GM21825 (cell line): ENCODE results near the gene MACROD2.

Experiments used
- ATAC-seq: cut with Tn5 transposase; IDR thresholded peaks from one replicate; pipeline ENCODE4 v1.9.1; 2021; ENCODE audit warnings: mild to moderate bottlenecking, moderate library complexity; ENCODE audit not compliant: unreplicated experiment

MACROD2 gene

DNA sequence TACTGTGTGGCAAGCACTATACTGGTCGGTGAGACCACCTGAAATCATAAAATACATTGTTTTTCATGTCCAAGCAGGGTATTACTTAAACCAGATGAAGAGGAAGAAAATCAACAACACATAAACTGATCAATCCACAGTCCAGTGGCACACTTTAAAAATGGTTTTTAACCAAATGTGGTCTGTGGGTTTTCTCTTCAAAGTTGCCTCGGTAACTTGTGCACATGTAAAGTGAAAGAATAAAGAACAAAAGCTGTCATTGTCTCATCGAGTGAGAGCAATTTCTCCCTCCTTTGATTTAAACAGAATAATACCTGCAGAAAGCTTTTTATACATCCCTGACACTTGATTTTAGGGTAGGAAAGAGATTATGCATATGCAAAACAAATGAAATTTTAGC, 338.4 kb downstream of the MACROD2 start:
- no peak for ATAC-seq

DNA sequence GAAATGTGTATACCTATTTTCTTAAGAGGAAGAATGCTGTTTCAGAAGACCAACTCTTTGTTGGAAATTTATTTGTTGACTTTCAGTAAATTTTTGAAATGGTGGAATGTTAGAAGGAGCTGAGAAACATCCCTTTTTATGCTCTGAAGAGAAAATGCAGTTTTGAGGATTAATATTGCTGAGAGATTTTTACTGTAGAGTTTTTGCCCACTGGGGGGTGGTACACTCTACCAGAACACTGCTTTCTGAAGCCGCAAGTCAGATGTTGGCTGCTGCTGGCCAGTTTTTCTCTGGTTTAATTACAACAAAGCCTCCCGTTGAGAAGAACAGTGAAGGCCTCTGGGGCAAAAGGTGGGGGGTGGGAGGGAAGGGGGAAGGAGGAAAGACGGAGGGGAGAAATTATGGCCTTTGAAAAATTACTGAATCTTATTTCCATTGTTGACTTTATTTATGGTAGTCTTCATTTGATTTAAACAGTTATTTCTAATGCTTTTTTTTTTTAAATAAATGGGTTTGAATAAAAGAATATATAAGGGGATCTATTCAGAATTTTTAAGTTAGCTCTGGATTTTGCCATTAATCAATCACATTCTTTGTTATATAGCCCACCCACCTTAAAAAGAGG, 339.1 kb downstream of the MACROD2 start:
- no peak for ATAC-seq

DNA sequence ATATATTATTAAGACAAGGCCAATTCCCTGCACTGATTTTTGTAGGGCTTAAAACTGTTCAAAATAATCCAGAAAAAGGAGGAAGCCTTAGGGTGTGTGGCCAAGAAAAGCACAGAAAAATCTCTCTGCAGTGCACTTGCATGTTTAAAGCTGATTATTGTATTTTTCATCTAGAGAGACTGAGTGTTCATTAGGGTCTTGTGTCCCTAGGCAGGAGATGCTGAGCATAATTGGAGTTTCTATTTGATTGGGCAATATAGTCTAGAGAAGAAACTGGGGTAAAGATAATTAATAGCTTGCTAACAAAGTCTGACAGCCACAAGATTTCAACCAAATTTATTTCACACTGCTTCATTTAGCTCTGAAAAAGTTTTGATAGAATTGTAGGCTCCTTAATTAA, 339.7 kb downstream of the MACROD2 start:
- ATAC-seq: no peak

DNA sequence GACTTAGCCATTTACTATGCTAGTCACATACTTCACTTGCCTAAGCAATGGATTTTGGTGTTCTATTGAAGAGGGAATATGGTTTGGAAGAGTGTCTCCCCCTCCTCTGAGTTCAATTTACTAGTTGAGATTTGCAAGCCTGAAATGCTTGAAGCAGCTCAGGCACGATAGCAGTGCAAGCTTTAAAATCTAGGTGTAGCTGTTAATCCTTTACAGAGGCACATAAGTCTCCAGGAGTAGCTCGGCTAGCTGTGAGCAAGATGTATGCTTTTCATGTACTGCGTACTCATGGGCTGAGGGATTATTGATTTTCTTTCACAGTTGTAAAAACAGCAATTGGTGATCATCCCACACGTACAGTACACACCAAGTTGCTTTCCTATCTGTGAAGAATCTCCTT, 341.4 kb downstream of the MACROD2 start:
- no peak for ATAC-seq

DNA sequence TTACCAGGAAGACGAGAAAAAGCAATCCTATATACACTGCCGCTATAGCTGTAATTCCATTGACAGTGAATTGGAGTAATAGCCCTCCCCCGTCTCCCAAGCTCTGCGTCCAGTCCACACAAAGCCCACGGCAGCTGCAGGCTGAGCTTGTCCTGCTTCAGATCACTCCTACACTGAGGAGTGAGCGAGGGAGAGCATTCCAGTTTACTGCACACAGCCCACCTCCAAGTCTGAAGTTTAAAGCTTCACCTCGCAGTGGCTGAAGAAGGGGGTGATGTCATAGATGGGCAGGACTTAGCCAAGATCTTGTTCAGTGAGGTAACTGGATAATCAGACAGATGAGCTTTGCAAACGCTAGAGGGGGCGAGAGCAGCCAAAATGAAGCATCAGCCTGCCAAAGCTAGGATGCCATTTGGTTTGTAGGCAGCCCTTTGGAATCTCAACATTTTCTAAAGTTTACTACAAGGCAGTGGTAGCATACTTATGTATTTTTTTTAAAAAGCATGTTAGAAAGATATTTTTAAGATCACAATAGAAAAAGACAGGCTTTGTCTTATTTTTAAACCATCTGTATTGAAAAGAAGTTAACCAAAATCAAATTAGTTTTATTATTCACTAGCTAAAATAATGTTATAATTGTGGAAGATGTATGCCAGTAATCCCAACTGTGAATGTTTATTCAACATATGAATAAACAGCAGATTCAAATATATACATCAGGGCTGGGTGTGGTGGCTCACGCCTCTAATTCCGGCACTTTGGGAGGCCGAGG, 342.3 kb downstream of the MACROD2 start, which contains the start of gene FLRT3:
Gene FLRT3, minus strand, starts transcription at position 213 of the 772 bp plus-strand sequence. CDS start 10,106 bp downstream, outside the sequence.
- peak; percentile 95 for ATAC-seq

DNA sequence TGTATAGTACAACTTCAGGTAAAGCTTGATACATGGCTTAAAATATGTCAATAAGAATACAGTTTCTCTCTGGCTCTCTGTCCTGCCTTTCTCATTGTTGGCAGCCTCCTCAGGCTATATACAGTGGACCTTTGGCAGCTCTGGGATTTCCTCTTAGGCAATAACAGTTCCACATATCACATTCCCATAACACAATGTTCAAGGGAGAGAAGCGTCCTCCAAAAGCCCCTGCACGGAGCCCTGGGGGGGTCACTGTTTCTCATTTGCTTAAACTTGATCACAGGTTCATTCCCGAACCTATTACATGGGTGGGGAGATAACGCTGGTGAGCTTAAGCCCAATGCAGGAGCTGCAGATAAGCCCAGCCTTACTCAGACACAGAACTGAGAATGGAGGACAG, 346.5 kb downstream of the MACROD2 start:
- no peak for ATAC-seq

DNA sequence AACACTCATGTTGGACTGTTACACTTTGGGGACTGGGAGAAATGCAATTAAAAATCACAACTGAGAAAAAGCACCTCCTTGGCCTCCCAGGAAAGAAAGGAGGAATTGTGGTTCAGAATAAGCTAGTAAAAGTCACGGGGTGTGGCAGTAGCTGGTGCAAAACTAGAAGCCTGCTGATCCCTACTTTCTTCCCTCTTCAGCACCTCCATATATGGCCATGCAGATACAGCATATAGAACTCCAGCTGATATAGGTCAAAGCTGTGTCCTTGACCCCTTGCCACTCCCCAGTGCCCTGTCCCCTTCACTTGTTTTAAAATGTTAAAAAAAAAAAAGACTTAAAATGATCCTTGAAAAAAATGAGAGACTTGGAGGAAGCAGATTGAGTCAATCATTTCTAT, 347.6 kb downstream of the MACROD2 start:
- no peak for ATAC-seq

DNA sequence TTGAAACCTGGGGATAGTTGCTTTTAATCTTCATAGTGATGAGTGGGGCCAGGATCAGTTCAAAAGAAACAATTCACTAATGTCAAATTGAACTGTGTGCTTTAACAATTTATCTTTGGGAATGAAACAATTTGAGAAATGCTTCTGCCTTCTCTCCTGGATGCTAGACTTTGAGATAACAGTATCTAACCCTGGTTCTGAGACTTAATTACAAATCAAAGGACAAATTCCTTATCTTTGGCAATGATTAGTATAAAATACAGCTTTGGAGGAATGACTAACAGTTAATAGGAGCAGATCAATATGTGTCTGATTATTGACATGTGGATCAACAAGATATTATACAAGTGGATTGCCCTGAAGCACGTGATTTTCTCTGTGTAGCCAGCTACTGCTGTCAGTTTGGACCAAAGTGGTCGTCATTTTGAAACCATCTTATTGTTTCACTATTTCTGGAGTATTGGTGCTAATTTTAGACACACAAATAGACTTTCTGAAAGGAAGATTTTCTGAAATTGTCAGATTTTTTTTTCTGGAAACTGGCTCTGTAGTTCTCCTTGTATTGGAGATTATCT, 348.3 kb downstream of the MACROD2 start:
- ATAC-seq: no peak

DNA sequence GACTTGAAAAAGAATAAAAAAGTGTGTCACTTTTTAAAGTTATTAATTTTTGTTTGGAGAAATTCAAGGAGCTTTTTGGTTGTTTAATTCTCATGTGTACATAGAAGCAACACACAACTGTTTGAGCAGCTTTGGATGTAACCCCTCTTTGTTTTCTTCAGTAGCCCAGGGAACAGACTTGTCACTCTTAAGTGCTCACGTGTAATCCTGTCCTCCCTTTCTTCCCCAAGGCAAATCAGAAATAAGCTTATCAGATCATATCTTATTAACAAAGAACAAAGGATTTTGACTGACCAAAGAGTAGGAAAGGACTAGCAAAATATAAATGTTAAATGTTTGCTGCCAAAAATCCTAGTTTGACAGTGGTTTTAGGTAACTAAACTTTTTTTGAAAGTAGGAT, 349.4 kb downstream of the MACROD2 start:
- no peak for ATAC-seq

DNA sequence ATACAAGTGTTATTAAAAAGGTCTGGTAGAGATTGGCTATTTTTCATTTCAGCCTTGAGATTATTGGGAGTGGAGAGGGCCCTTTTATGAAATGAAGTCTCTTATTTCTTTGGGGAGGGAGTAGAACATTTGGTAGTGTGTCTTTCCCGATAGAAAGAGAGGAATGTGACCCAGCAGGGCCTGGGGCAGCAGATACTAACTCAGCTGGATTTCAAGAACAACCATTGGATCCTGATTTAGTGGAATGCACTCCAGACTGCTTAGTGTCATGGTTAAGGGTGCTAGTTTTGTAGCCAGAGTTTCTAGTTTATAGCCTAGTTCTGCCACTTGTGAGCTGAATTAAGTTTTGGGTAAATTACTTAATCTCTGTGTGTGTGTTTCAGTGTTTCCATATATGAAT, 360.5 kb downstream of the MACROD2 start:
- no peak for ATAC-seq

DNA sequence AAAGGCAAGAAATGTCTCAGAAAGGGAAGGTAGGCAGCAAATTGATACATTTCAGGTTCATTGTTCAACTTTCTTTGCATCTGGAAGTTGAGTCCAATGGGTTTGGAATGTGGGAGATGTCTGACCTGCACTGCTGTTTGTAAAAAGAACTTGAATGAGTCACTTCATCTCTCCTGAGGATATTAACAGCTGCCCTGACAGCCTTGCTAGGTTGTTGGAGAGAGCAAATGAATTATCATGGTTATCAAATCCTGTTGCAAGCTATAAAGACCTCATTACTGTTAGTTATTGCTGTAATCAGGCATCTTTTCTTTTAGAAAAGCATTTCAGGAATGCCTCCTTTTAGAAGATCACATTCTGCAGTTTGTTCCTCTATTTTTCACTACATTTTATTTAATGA, 365.1 kb downstream of the MACROD2 start:
- no peak for ATAC-seq

DNA sequence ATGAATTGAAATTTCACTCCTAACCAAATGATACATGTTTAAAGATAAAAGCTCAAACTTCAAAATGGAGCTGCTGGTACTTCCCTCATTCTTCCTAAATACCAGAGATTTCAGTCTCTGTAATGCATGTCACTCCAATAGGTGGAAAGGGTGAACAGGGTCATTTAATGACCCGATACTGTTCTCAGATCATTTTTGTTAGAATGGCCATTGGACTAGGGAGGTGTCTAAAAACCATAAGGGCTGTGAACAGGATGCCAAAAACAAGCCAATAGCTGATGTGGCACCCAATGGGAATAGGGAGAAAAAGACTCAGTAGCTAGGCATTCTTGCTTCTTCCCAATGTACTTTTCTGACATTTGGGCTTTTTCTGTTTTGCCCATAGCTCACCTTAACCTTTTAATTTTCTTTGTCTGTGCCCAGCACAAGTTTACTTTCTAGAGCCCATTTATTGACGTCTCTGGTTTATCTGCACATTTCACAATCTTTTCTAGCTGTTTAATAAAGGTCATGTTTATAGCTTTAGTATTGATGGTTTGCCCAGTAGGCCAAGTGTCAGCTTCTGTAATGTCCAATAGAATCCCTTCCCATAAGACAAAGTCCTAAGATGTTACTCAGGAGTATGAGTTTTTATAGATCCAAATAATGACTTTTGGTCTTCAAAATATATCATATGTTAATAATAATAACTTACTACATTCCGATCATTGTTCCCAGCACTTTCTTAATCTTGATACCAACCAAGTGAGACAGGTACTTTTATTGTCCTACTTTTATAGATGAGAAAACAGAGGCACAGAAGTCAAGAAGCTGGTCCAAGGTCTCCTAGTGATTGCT, 366.4 kb downstream of the MACROD2 start:
- ATAC-seq: no peak

DNA sequence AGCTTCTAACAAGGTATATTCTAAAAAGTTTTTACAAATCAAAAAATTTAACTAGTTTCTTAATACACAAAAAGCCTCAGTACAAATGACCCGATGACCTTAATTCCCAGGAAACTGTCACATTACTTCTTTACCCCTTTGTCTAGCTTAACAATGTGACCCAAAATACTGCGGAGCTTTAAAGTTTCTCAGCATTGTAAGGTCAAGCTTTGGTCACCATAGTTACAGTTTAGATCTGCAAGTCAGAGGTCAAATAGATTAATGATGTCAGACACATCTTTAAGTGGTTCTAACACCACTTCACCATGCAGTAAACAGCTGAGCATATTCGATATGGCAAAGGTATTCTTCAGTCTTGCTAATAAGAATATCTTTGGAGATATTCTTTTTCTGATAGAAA, 378.9 kb downstream of the MACROD2 start:
- ATAC-seq: no peak

DNA sequence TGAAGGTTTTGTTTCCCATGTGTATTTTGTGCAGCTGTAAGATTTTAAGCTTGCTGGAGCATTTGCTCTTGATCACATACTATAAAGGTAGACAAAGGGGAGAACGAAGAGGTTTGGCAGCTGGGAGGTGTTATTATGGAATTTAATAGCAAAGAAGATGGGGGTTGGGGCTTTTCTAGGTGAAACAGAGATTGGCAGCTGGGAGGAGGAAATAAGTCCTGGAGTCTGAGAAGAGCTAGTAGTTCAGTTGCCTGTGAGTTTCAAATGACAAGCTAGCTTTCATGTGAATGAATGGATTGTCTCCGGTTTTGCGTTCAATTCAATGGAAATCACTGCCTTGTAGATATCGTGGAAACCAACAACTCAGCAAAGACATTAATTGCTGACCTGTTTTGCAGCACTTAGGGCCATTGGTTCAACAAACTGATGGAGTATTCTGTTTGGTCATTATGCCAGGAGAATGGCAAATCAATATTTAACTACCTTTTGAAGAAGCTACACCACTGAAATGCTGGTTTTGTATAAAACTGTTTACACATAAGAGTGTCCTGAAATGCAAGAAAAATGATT, 380.2 kb downstream of the MACROD2 start:
- no peak for ATAC-seq

DNA sequence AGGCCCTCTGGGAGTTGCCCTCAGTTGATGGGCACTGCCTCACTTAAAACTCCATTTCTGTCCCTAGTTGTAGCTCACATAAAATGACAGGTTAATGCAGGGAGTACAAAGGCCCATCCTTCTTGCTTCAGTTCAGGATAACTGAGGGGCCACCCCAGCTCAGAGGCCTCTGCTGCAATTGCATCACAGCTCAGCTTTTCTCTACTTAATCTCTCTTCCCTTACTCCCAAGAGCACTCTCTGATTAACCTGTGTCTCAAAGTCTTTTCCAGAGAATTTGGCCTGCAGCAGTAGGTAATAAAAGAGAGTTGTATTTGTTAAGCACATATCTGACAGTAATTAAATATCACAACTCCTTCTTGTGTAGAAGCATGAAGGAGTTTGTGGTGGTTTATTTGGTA, 383.0 kb downstream of the MACROD2 start:
- ATAC-seq: no peak

DNA sequence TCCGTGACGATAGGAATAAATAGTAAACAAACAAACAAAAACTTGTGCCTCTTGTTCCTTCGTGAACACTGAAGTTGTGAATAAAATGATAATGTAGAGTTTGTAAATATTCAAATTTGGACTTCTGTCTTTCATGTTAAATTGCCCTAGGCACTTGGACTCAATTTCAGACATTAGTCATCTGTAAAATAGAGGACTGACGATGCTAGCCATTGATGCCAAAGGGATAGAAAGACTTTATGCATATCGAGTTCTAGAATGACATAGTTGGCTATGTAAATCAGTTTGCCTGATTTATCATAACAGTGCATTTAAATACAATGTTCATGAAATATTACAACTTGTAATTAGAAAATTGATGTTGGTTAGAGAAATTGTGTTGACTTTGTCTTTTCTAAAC, 388.0 kb downstream of the MACROD2 start:
- ATAC-seq: no peak

DNA sequence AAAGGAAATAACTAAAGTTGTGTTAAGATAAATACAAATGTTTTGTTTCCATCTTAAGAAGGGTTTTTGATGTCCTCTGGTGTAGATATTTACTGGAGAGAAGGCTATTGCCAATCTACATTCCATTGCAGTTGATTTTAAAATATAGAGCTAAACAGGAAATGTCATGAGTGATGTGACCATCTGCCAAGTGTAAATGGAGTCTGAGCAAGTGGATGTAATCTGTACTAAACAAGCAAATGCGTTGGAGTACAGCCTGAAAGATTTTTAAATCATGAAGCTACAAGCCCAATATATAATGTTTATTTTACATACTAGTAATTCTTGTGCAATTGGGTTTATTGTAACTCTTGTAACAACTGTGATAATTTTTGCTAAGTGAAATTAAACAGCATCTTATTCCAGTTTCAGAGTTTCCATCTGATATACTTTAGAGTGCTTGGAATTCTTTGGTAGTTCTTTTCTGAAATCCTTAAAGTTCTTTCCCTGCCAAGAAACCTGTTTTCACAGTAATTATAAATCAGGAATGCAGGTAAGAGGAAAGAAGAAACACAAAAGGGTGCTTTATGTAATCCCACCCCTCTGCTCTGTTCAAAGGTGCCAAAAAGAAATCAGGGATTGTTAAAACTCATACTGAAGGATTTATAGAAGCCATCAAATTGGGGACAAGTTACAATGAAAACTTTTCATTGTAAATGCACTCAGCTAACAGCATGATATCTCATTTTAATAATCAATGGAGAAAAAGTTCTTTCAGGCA, 389.3 kb downstream of the MACROD2 start:
- ATAC-seq: no peak

DNA sequence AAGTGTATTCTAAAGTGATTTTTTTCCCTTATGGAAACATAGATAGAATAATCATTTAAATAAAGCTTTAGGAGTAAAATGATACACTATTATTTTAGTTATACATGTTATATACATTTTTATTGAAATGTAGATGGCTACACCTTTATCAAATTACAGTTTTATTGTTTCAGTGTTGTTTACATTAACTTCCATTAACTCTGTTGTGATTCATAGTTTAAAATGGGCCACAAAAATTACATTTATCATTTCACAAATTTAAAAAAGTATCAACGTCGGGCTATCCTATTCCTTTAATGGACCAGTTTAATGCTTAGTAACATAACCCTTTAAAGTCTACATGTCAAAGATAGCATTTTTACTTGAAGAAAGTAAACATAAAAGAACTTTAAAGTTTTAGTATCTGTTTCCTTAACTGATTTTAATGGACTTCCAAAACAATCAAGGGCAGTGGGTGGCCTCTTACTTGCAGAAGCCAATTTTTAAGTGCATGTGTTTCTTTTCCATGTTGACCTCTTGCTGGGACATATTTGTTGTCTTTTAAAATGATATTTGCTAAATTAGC, 389.9 kb downstream of the MACROD2 start:
- ATAC-seq: no peak

DNA sequence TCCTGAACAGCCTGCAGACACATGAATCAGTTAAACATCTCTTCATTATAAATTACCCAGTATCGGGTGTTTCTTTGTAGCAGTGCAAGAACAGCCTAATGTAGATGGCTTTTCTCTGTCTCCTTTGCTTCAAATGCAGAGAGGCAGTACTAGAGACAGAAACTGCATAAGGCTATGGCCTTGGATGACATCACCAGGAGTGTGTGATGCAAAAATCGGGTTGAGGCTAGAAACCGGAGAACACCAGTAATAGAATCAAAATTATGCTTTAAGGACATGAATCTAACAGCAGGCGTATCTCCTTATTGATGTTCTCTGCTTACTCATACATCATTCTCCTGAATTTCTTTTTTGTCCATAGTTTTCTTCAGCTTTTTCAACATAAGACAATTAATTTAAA, 391.4 kb downstream of the MACROD2 start:
- no peak for ATAC-seq
